T-helper 2 cell (primary cell): Measurements from ENCODE around the gene ITGB6.
"Not testable (repeated sequence)": the region's sequence is repeated elsewhere in the genome, so short reads cannot be mapped to it uniquely, and the experiment has no call there.

Source experiments
- DNase-seq, 5 experiments: peaks; one replicate each; pipeline versions ENCODE4 v3.0.0 to v3.0.0-alpha.2; 2012 to 2022

ITGB6 gene

GRCh38 chr2:160139350-160139749 is 60.7 kb downstream of the ITGB6 start:
- no peak for DNase-seq

GRCh38 chr2:160138406-160138805 is 61.7 kb downstream of the ITGB6 start:
- no peak for DNase-seq

GRCh38 chr2:160137464-160137863 is 62.6 kb downstream of the ITGB6 start:
- no peak for DNase-seq

- DNase-seq = no peak
These were observed 67.3 kb downstream of the ITGB6 start for GRCh38 chr2:160132761-160133160.

DNA sequence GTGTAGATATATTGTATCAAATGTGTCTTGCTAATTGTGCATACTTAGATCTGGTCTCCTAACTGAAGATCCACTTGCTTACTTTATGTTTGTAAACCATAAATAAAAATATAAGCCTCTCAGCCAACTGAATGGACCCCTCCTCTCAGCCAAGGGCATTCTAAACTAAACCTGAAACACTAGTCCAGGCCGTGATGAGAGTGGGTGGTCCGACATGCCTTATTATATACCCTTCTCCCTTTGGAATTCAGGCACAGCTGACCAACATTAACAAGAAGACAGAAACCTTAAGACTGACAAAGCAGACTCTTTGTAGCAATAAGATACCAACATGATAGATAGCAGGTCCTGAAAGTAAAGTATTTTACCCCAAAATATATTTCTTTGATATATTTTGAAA is 73.3 kb downstream of the ITGB6 start:
- DNase-seq = no peak

- no peak for DNase-seq
These were observed 73.8 kb downstream of the ITGB6 start for GRCh38 chr2:160126315-160126714.

GRCh38 chr2:160125828-160126227 is 74.2 kb downstream of the ITGB6 start:
- no peak for DNase-seq

GRCh38 chr2:160125366-160125765 is 74.7 kb downstream of the ITGB6 start:
- DNase-seq = no peak

DNA sequence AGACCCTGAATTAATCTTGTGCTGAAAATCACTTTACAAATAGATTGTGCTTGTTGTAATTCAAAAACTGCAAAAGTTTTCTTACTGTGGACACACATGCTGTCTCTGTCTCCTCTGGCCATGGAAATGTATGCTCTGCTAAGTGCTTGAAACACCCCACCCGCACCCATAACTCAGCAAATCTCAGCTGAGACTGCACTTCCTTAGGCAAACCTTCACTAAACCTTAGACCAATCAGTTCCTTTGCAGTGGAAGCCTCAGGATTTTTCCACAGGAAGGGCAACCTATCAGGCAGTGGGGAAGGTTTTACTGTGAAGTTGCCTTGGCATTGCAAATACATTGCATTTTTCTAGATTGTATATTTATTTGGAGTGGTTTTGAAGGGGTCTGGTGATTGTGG is 75.5 kb downstream of the ITGB6 start:
- DNase-seq = no peak

- DNase-seq = not testable (repeated sequence)
These were observed 85.4 kb downstream of the ITGB6 start for GRCh38 chr2:160114721-160115120.

DNA sequence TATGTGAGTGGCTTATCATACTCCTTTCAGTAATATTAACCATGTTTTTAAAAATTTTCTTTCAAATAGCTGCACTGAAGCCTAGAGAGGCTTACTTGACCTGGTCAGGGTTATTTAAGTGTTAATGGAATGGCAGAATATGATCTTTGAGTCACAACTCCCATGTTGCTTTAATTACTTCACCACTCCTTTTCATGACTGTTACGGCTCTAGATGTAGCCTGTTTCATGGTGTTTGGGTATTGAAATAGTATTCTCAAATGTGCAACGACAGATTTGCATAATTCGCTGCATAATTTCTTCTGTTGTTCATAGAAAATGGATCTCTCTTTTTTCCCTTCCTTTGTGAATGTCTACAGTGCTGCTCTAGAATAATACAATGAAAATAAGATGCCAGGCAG is 86.1 kb downstream of the ITGB6 start:
- DNase-seq = no peak

DNA sequence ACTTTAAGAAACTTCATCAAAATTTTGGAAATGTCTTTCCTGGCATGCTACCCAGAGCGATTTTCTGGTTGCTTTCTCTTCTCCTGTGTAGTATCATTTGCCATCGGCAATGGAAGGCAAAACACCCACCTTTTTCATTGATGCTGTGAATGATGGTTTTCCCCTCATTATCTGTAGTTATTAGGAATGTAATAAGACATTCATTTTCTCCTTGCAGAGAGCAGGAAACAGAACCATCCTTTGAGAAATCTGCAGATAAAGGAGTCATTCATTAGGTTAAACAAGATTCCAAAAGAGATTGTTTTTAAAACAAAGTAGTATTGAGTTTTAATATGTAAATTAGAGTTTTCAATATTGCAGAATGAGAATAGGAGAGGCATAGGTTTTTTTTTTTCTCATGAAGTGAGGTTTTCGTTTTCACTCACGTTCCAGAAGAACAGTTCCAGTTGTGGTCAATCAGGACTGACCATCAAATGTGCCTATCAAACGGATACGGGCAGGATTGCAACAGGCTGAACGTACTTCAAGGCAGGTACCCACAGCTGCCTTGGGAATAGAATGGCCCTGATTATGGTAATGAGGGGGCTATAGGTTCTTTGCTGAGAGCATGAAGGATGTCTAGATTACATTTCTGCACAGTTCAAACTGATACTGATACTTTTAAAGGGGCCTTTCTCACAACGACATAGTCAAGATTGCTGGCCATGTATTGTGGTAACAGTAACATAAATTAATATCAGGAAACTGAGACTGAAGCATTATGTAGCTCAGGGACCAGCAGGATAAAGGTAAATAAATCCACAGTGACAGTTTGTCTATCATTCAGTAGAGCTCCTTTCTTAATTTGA is 87.9 kb downstream of the ITGB6 start:
- DNase-seq = no peak

- no peak for DNase-seq
These were observed 89.3 kb downstream of the ITGB6 start for GRCh38 chr2:160110674-160111239.

DNA sequence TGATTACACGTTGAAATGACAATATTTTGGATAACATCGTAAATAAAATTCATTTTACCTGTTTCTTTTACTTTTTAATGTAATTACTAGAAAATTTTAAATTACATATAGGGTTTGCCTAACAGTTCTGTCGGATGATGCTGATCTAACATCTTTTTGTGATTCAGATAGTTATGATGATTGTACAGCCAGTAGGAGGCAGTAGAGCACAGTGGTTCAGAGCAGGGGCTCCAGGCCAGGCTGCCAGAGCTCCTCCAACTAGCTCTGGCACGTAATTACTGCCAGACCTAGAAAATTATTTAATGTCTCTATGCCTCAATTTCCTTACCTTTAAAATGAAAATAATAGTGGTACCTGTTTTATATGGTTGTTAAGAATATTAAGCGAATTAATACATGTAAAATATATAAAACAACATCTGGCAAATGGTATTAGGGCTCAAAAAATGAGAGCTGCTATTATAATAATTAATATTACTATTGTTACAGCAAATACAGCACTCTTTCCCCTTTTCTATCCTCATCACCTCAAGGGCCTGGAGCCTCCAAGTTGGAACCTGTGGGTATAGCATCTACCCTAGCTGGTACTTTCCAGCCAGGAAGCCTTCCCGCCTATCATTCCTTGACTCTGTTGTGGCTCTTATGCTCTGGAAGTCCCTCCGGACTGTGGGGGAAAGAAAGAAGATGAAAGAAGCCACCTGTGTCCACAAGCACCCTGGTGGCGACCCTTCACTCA is 90.0 kb downstream of the ITGB6 start:
- DNase-seq = peak in 3 of 5 experiments; percentile 14 to 65 (median 20)

GRCh38 chr2:160109243-160109642 is 90.8 kb downstream of the ITGB6 start:
- no peak for DNase-seq

DNA sequence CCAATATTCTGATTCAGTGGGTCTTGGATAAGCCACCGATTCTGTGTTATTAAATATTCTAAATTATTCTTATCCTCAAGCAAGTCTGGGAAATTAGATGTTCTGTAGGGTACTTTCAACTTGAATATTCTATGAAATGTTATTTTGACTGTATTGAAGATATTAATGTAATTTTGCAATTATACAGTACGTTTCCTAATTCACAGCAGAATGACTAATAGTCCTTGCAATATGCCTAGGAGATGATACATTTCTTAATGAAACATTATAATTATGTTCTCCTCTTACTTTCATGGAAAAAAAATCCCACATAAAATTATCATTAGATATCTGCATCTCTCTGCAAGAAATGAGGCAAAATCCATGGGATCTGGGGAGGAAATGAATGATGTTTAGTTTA is 91.4 kb downstream of the ITGB6 start:
- DNase-seq = no peak

- no peak for DNase-seq
These were observed 94.7 kb downstream of the ITGB6 start for GRCh38 chr2:160105366-160105765.

- no peak for DNase-seq
These were observed 96.0 kb downstream of the ITGB6 start for GRCh38 chr2:160104115-160104514.

DNA sequence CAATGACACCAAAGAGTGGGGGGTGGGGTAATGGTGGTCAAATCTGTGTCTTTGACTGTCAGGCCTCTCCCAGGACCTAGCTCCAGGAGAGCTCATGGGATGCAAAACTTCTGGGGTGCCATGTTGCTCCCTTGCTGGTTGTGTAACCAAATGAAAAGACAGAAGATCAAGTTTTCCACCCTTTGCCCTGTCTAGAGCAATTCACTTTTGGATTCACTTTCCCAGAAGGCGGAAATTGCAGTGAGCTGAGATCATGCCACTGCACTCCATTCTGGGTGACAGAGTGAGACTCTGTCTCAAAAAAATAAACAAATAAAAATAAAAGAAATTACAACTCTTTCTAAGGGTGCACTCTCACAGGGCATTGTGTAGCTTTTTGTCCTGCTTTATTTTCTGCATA is 102.7 kb downstream of the ITGB6 start:
- DNase-seq = no peak

DNA sequence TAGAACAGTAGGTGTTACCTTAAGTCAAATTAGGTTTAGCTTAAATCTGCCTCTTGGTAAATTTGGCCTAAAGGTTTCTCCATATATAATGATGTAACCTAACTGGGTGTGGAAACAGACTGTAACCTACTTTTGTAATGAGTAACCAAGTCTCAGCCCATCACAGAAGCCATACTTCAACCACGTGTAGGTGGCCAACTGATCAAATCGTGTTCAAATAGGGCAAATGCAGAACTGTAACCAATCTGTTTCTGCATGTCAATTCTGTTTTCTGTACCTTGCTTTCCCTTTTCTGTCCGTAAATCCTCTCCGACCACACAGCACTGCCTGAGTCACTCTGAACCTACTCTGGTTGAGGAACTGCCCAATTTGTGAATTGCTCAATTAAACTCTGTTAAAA is 103.7 kb downstream of the ITGB6 start:
- DNase-seq = peak in 1 of 5 experiments; percentile 10

DNA sequence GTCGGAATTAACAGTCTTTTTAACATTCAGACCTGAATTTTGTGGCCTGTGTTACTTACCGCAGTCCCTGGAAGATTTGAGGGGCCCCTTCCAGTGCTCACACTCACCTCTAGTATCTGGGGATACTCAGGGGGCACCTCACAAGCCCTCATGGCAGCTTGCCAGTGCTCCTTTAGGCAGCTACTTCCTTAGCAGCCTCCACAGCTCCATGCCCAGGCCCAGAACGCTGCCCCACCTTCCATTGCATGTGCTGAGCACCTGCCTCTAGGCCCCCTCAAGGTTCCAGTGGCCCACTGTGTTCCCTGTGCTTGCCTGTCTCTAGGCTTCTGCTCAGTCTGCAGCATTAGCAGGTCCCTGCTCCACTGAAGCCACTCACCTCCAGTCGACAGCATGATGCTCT is 107.6 kb downstream of the ITGB6 start:
- DNase-seq = no peak

DNA sequence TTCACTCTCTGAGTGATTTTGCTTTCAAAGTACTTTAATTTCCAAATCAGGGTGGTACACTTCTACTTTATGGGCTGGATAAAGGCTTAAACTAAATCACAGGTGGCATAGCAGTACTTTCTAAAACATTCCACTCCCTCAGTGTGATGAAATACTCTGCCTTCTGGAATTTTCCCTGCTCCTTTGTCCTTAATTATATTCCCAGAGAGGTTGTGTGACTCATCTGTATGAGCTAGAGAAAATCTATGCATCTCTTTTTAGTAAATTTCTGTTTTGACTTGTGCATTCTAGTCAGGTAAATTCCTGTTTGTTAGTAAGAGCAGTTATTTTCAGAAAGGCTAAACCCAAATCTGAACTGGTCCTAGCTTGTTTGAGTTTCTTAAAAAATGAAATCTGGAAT is 108.7 kb downstream of the ITGB6 start:
- no peak for DNase-seq

DNA sequence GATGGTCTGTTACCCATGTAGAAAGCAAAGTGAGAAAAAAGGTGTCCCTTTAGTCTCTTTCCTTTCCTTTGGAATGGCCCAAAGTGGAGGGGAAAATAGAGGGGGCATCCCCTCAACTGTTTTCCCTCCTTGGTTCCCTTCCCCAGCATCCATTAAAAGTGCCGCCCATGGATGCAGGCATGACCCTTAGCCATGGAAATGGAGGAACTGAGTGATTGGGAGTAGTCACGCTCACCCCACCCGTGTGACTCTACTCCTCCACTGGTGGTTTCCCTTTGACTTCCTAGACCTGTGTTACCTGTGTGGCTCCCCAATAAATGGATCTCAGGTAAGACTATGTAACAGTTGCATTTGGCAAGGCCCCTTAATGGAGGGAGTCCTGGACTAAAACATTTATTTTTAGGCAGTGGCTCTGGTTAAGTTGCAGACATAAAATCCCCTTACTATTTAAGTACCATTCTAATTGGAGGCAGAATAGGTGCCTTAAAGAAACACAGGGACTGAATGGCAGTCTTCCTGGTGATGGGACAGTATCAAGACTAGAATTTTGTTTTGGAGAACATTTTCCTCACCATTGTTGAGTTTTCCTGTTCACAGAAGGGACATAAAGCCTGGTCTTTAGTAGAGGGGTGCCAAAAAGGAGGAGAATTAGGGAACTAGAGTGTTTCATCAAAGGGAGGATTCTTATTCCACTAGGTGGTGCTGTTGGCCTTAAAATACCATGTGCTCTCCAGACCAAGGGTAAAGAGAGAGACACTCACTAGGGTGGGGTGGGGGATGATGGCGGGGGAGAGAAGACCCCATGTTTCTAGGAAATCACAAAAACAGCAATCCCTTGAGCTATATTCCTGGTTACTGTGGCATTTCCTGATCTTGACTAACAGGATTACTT is 112.0 kb downstream of the ITGB6 start:
- DNase-seq = peak in 1 of 5 experiments; percentile 14
